ENCODE data around the gene CDKN1C.
A peak's percentile ranks its signal among the peaks of the same experiment; 100 is the strongest.

The CDKN1C gene

DNA sequence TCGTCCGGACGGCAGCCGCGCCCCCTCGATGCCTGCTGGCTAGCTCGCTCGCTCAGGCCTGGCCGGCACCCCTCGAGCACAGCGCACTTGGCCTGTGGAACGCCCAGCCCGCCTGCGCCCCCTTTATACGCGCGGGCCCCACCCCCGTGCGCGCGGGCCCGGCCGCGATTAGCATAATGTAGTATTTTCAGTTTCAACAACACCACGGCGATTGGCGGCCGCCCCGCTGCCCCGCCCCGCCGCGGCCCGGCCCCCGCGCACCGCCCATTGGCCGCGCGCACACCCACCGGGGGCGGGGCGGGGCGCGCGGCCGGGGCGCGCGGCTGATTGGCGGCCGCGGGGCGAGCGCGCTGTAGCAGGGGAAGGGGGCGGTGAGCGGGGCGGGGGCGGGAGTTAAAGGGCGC is at the start of gene CDKN1C:
TSS of gene CDKN1C (minus strand) at position 98 of the 404 bp plus-strand sequence. CDS start 319 bp downstream, outside the sequence.
- peak in 53 of 56 donors; percentile 31 to 93 (median 76) for DNase-seq

DNA sequence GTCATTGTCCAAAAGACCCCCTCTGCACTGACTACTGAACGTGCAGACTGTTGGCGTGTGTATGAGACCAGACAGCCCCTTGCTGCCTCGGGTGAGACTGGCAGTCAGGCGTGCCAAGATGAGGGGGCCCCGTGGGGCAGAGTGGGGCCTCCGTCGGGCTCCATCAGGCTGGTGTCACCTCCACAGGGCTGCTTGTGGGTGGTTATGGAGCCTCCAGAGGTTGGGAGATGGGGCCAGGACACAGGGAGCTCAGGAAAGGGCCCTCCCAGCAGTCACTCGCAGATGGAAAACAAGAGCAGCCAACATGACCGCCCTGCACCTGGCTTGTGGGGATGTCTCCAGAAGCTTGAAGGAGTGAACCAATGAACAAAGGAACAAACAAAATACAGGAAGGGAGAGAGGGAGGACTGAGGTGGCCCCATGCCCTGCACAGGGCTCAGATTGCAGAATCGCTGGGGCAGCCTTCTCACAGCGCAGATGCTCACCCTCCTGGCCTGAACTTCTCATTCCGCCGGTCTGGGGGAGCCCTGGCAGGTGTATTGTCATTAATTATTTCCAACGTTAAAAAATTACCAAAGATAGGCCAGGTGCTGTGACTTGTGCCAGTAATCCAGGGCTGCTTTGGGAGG is 49.1 kb upstream of the CDKN1C start:
- no peak for DNase-seq

- no peak for DNase-seq
Measured at GRCh38 chr11:2934021-2934550, 48.5 kb upstream of the CDKN1C start.

DNA sequence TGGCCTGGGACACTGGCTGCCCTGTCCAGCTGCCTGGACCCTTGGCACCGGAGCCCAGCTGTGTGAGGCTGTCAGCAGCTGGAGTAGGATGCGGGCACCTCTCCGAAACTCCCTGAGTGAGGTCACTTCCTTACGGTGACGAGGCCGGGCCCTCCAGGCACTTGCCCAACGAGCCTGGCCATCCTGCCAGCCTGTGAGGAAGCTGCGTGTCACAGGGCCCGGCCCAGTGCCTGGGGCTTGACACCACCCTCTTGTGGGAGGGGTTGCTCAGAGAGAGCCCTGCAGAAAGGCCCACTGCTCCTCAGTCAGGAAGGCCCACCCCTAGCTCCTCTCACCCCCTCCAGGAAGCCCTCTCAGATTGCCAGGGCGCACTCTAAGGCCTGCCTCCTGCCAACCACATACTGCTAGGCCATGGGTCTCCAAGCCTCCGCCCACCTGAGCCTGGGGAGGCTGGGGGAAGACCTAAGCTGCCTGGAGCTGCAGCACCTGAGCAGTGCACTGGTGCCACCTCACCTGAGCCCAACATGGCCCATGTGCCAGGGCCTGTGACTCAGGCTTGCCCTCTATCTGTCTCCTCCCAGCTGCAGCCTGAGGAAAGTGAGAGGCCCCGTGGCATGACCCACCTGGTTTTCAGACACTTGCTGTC is 47.9 kb upstream of the CDKN1C start:
- DNase-seq = peak in 5 of 56 donors; percentile 18 to 42 (median 28)

DNA sequence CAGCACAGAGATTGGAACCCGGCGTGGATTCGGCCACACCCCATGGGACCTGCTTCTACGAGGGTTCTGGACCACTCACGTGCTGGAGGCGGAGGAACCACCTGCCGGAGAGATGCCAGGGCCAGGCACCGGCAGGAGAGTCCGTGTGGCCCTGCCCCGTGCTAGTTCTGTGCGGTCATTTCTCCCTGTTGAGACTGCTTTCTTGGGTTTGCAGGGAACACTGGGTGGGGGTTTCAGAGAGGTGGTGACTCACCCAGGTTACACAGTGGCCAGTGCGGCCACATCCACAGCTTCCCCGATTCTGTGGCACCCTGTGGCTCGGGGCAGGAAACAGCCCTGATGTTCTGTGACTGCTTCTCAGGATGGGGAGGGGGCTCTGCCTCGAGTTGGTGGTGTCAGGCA is 47.3 kb upstream of the CDKN1C start:
- no peak for DNase-seq

DNA sequence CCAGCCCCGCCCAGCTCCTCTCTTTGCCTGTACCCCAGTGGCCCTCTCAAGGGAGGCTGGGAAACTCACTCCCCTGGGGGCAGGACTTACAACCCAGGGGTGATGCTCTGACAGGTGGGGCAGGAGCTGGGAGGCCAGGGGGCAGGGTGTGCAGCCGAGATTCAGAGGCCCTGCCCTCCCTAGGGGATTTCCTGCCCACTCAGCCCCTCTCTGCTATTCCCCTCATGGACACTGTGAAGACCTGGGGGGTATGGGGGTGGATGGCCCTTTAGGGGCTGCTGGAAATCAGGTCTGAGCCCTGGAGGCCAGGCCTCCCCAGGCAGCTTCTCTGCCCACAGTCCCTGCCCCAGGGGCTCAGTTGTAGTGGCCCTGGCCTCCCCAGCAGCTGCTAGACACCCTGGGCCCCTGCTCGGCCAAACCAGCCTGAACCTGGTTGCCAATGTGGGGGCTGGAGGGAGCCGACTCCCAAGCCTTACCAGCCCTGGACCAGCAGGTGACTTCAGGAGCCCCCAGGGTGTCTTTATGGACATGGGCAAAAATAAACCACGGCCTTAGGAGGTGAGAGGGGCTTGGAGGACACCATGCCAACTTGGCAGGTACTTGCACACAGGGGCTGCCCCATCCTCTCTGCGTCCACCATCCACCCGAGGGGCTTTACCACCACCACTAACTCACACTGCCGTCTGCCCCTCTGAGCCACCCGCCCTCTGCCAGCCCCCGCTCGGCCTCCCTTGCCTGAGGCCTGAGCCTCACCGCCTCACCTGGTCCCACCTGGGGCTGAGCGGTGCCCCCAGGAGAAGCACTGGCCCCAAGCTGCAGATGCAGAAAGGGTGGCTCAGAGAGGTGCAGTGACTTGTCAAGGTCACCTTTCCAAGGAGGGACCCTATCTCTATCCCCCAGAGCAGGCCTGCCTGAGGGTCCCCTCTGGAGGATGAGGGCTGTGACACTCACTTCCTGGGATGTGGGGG is 46.5 kb upstream of the CDKN1C start:
- no peak for DNase-seq

DNA sequence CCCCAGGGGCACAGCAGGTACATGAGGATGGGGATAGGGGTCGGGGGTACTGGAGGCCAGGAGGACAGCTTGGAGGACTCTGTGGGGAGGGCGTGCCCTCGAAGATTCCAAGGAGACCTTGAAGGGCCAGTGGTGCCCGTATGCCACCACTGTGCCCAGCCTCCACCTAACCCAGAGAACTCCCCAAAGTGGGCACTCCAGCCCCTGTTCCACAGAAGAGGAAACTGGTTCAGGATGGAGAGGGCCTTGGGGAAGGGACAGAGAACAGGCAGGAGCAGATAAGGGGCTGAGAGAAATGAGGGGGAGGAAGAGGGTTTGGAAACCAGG is 45.8 kb upstream of the CDKN1C start:
- DNase-seq = no peak

- DNase-seq = peak in 1 of 56 donors; percentile 2
Measured at GRCh38 chr11:2930704-2931419, 45.3 kb upstream of the CDKN1C start.

DNA sequence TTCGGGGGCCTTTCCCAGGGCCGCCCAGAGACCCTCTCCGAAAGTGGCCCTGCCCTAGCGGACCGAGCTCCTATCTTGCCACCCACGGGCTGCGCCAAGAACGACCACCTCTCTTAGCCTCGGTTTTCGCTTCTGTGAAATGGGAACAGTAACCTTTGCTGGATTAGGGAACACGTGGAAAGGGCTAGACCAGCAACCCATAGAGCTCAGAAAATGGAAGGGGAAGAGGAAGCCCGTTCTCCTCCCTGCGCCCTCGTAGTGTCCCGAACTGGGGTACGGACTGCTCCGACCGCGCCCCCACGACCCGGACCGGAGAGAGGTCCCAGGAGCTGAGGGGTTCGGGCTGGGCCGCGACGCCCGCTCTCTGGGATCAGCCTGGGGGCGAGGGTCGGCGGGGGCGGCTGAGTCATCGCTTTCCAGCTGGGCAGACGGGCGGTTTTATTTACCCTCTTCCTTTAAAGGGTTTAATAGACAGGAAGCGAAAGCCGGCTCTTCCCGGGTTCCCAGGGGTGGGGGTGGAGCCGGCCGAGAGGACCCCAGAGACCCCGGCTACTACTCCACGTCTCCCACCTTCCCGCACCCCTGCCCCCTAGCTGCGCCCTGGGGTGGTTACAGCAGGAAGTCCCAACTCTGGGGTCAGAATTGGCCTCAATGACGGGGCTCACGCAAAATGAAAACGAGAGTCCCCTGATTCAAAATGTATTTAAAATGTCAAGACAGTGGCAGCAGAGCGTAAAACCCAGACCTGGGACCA is 44.6 kb upstream of the CDKN1C start:
- no peak for DNase-seq

- no peak for DNase-seq
Measured at GRCh38 chr11:2929531-2929949, 44.0 kb upstream of the CDKN1C start.

DNA sequence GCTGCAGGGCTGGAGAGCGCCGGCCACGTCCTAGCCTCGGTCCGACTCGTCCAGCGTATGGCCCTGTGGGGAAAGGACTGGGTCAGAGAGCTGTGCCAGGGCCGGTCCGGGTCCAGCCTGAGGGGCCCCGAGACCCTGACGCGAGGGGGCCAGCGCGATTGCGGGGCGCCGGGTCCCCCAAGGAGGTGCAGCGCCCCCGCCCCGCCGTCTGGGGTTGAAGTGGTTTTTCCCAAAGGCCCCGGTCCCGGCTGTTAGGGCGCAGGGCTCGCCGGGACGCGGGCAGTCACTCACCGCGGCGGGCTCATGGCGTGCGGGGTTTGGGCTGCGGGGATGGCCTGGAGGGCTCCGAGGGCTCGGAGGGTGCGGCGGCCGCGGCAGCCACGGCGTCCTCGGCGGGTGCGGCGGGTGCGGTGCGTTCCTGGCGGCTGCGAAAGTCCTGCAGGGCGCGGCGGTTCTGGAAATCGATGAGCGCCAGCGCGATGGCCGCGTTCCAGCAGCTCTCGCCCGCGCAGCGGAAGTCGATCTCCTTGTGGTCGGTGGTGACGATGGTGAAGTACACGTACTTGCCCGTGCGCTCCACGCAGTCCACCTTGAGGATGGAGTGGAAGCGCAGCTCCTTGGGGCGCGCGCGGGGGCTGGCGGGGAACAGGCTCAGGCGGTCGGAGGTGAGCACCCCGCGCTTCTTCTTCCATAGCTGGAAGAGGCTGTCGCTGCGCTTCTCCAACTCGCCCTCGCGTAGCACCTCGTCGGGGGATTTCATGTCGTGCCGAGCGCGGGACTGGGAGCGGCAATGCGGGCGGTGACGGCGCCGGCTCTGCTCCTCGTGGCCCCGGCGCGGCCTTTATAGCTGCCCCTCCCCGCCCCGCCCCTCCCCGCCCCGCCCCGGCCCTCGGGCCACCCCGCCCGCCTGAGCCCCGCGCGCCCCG is 43.3 kb upstream of the CDKN1C start, which contains the start of gene PHLDA2:
TSS of gene PHLDA2 (minus strand) at position 816 of the 926 bp plus-strand sequence. CDS start at position 760, 56 bp downstream.
- peak in 1 of 56 donors; percentile 30 for DNase-seq

DNA sequence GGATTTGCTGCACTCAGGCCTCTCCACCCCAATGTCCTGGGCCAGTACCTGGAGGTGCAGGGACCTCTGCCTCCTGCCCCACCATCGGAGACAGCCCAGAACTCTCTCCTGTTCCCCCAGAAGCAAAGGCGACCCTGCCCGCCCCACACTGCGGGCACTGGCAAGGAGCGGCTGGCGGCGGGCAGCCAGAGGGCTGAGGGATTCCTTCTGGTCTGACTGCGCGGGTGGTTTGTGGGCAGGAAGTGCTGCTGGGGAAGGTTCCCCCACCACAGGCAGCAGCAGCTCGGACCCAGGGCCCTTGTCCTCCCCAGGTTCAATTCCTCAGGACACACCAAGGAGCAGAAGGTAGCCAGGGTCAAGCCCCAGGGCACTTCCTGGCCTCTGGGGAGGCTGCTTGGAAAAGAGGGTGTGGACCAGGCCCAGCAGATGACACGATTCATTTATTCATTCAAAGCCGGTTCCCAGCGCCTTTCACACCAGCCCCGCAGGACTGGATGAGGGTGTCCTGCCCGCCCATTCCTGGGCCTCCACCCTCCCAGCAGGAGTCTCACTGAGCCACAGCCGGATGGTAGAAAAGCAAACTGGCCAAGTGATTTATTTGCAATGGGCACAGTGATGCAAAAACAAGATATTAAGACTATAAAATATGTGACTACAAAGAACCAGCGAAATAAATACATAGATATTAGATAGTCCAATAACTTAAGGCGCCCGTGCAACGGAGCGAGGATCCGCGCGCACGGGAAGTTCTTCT is 42.5 kb upstream of the CDKN1C start:
- no peak for DNase-seq

DNA sequence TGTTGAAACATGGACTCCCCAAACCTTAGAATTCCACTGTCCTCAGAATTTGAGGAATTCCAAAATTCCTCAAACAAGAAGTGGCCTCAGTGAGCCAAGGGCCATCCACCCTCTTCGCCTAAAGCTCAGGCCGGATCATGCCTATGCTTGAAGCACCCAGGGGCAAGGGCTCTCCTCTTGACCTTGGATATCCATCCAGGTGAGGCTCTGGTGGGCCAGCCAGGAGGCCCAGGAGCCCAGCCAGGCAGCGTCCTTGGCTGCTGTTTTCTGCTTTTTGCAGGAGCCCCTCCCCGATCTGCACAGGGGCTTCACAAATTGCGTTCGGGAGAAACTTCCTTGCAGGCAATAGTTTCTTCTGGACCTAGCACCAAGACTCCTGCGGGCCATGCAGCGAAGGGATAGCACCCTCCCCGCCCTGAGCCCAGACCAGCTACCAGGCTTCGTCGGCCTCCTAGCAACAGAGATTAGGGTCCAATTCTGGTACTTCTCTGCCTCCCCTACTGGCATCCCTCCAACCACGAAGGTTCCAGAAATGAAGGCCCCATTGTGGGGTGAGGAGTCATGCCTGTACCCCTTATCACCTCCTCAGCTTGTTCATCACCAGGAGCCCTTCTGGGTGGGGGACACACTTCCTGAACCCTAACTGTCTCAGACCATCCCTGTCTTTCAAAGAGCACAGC is 41.7 kb upstream of the CDKN1C start:
- DNase-seq = no peak

DNA sequence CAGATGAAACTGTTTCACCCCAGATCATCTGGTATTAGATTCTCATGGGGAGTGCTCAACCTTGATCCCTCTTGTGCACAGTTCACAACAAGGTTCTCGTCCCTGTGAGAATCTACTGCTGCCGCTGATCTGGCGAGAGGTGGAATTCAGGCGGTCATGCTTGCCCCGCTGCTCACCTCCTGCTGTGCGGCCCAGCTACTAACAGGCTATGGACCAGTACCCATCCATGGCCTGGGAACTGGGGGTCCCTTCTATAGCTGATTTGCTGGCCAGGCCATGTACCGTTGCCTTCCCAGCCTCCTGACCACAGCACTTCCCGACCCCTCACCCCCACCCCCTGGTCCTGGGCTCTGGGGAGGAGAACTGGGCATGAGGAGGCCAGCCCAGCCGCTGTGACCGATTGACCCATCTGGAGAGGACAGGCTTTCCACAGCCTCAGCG is 41.1 kb upstream of the CDKN1C start:
- no peak for DNase-seq

DNA sequence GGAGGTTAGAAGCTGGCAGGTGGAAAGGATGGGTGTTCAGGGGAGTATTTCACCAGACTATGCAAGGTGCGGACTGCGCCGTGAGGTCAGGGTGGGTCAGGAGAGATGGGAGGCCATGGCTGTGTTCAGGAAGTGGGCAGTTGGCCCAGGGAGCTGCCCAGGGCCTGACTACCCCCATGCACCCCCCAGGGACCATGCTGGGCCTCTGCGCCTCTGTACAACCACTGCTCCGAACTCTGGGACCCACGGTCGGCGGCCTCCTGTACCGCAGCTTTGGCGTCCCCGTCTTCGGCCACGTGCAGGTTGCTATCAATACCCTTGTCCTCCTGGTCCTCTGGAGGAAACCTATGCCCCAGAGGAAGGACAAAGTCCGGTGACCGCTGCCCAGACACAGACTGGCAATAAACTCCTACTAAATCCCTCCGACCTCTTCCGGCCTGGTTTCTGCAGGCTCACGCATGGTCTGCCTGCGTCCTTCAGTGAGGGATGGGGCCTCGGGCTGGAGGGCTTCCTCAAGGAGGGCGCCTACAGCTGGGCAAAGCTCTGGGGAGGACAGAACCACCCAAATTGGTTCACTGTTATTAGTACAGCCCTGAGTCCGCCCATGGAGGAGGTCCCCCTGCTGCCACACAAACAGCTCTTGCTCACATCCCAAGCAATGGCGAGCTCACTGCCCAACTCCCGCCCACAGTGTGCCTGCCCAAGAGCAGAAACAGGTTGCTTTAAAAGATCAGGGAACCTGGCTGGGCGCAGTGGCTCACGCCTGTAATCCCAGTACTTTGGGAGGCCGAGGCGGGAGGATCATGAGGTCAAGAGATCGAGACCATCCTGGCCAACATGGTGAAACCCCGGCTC is 39.5 kb upstream of the CDKN1C start:
- DNase-seq = no peak

- no peak for DNase-seq
Measured at GRCh38 chr11:2924381-2924780, 38.8 kb upstream of the CDKN1C start.

All from amygdala (tissue), 56 donors.